ENCODE measurements around the gene PLSCR3. TPM values are rescaled to one million over a fixed set of nuclear protein-coding genes. Genes with fewer than 3 reads are reported as not detected.

The PLSCR3 gene
- total RNA-seq, 1 donor from 2014 or later: 68.4 TPM

DNA sequence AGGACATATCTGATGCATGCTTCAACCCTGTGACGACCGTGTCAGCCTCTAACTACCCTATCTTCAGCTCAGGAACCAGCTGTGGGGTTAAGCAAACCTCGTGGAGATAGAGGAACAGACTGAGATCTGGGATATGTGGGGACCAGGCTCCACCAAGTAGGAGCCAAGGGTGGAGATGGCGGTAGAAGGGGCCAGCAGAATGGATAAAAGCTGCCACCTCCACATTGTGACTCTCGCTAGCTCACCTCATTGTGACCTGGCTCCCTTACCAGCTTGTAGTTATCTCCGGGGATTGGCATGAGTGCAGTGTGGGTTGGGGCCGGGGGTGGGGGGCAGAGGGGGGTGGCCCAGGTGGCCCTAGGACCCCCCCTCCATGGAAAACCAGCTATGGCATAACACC is 31.0 kb upstream of the PLSCR3 start, which contains the start of gene SPEM2:
TSS of gene SPEM2 (plus strand) at position 301 of the 400 bp plus-strand sequence. CDS start at position 374, 73 bp downstream.
- DNase-seq (ENCODE audit: low spot score in 2 of 2, unreplicated experiment in 2 of 2): no peak
- H3K4me3 Mint-ChIP-seq: no peak within 1 kb of the TSS
- H3K9me3 Mint-ChIP-seq: no peaks in the 10 kb centered on the region
- H3K27ac Mint-ChIP-seq: no peak within 1 kb of the TSS
- no peaks in the 10 kb centered on the region for H3K36me3 Mint-ChIP-seq
- H3K27me3 Mint-ChIP-seq (ENCODE audit: low read depth): no peaks in the 10 kb centered on the region
- no peaks in the 10 kb centered on the region for H3K4me1 Mint-ChIP-seq
- TF ChIP-seq, protein P1, sequence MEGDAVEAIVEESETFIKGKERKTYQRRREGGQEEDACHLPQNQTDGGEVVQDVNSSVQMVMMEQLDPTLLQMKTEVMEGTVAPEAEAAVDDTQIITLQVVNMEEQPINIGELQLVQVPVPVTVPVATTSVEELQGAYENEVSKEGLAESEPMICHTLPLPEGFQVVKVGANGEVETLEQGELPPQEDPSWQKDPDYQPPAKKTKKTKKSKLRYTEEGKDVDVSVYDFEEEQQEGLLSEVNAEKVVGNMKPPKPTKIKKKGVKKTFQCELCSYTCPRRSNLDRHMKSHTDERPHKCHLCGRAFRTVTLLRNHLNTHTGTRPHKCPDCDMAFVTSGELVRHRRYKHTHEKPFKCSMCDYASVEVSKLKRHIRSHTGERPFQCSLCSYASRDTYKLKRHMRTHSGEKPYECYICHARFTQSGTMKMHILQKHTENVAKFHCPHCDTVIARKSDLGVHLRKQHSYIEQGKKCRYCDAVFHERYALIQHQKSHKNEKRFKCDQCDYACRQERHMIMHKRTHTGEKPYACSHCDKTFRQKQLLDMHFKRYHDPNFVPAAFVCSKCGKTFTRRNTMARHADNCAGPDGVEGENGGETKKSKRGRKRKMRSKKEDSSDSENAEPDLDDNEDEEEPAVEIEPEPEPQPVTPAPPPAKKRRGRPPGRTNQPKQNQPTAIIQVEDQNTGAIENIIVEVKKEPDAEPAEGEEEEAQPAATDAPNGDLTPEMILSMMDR (IDR thresholded peaks at IDR 0.05; ENCODE audit: unreplicated experiment): no peak

DNA sequence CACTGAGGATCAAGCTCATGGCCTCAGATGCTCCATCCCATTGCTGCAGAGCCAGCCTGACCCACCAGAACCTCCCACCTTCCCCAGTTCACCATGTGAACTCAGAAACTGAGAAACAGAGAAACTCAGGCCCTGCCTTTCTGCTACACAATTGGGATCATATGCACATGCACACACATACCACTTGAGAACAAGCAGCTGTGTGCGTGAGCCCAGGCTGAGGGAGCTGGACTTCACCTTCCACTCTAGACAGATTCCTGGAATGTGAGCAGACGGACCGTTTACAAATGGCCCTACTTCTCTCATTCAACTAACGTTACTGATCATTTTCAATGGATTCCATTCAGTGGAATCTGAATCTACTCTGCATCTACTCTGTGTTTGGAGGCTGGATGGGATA is 29.4 kb upstream of the PLSCR3 start:
- Mint-ChIP-seq H3K27ac (no peak overlapping the region), H3K36me3 (no peaks in the 10 kb centered on the region)

DNA sequence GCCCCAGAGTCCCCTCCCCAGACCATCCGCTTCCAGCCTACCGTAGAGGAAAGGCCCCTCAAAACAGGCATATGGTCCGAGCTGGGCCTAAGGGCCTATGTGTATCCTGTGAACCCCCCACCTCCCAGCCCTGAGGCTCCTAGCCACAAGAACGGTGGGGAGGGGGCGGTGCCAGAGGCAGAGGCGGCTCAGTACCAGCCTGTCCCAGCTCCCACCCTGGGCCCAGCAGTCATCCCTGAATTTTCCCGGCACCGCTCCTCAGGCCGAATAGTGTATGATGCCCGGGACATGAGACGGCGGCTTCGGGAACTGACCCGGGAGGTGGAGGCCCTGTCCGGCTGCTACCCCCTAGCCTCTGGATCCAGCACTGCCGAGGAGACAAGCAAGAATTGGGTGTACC is 26.9 kb upstream of the PLSCR3 start:
- H3K4me1 Mint-ChIP-seq: no peaks in the 10 kb centered on the region
- no peaks in the 10 kb centered on the region for H3K27me3 Mint-ChIP-seq (ENCODE audit: low read depth)
- H3K9me3 Mint-ChIP-seq: no peaks in the 10 kb centered on the region
- DNase-seq (ENCODE audit: low spot score in 2 of 2, unreplicated experiment in 2 of 2): no peak
- no peak overlapping the region for H3K27ac Mint-ChIP-seq
- TF ChIP-seq, protein P1 (IDR thresholded peaks at IDR 0.05; ENCODE audit: unreplicated experiment): no peak
- no peak overlapping the region for H3K4me3 Mint-ChIP-seq
- peaks cover 6% of the 10 kb centered on the region for H3K36me3 Mint-ChIP-seq

More for the DNA sequence above, 29.4 kb upstream of the PLSCR3 start:
- H3K9me3 Mint-ChIP-seq: no peaks in the 10 kb centered on the region
- H3K4me3 Mint-ChIP-seq: no peak overlapping the region
- no peaks in the 10 kb centered on the region for H3K4me1 Mint-ChIP-seq
- DNase-seq (ENCODE audit: low spot score in 2 of 2, unreplicated experiment in 2 of 2): no peak
- TF ChIP-seq, protein P1 (IDR thresholded peaks at IDR 0.05; ENCODE audit: unreplicated experiment): no peak
- H3K27me3 Mint-ChIP-seq (ENCODE audit: low read depth): no peaks in the 10 kb centered on the region

DNA sequence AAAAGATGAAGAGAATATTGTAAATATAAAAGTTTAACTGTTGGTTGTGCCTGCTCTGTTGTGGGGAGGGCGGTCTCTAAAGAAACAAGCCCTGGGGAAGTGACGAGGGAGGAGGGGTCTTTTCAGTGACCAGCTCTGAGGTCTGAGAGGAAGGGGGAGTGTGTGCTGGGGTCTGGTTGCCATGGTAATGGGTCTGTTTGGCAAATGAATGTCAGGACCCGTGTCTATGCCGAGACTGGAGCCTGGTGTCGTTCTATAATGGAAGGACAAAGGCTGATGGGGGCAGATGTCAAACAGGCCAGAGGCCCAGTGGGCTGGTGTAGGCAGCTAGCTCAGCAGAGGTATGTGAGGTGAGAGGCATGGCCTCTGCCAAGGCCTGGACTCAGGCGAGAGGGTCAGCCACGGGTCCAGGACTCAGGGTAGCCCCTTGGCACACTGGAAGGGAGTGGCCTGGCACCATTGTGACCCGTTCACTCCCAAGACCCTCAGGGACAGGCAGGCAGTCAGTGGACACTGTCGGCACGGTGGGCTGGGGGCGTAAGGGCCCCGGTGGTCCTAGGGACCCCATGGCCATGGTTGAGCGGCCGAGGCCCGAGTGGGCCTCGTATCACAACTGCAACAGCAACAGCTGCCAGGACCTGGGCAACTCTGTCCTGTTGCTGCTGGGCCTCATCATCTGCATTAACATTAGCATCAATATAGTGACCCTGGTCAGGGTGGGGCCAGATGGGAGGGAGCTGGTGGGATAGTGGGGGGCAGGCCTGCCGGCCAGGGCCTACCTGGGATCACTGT is 25.7 kb upstream of the PLSCR3 start, which contains the start of gene SPEM1:
TSS of gene SPEM1 (plus strand) at position 506 of the 792 bp plus-strand sequence. CDS start at position 567, 61 bp downstream.
- DNase-seq (ENCODE audit: low spot score in 2 of 2, unreplicated experiment in 2 of 2): no peak
- no peak within 1 kb of the TSS for H3K4me3 Mint-ChIP-seq
- TF ChIP-seq, protein P1 (IDR thresholded peaks at IDR 0.05; ENCODE audit: unreplicated experiment): no peak
- H3K27ac Mint-ChIP-seq: peak within 1 kb of the TSS; percentile 22
- H3K36me3 Mint-ChIP-seq: peaks cover 13% of the 10 kb centered on the region
- no peaks in the 10 kb centered on the region for H3K27me3 Mint-ChIP-seq (ENCODE audit: low read depth)
- no peaks in the 10 kb centered on the region for H3K4me1 Mint-ChIP-seq
- no peaks in the 10 kb centered on the region for H3K9me3 Mint-ChIP-seq

DNA sequence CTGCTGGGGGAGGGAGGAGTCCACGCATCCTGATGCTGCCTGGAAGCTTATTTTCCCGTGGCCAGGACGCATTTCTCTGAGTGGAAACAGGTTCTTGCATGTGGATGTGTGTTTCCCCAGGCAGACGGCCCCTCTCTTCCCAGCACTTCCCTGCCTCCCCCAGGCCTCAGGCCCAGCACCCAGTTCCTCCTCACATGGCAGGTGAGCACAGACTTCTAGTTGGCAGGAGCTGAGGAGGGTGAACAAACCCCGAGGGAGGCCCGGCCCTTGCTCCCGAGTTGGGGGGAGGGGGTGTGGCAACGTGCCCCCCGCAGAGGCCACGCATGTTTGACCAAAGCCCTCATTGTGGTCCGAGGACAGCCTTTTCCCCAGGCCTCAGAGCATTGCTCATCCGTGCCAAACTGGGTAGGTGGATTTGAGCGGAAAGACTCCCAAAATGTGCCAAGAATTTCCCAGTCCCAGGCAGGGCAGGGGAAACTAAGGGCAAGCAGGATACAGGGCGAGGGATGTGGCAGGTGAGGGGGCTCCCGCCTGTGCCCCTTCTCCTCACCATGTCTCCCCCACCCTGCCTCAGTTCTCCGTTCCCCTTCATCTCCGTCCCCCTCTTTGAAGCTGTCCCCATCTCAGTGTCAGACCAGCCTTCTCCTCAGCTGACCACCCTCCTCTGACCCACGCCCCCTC is 24.3 kb upstream of the PLSCR3 start:
- H3K4me3 Mint-ChIP-seq: no peak overlapping the region
- no peak for DNase-seq (ENCODE audit: low spot score in 2 of 2, unreplicated experiment in 2 of 2)

More for the DNA sequence above, 24.3 kb upstream of the PLSCR3 start:
- Mint-ChIP-seq H3K9me3 (no peaks in the 10 kb centered on the region), H3K27ac (no peak overlapping the region), H3K36me3 (peaks cover 17% of the 10 kb centered on the region), H3K4me1 (no peaks in the 10 kb centered on the region), H3K27me3 (ENCODE audit: low read depth) (no peaks in the 10 kb centered on the region)
- TF ChIP-seq, protein P1 (IDR thresholded peaks at IDR 0.05; ENCODE audit: unreplicated experiment): no peak
